HAP-1 (cell line): Measurements from ENCODE around the gene GSTM1.

ENCODE experiments used
- DNase-seq, 2 experiments: peaks; one replicate each; pipeline ENCODE4 v3.0.0-alpha.2; 2016 to 2020; ENCODE audit warnings: low spot score in 2 of 2
- H3K27me3 ChIP-seq: fragments of 250-450 bp; sonication (Bioruptor Pico); 2 replicates; pipeline ENCODE4 v1.5.1; 2020; ENCODE audit warnings: low read depth, mild to moderate bottlenecking, moderate library complexity
- H3K36me3 ChIP-seq: fragments of 250-450 bp; sonication (Bioruptor Pico); replicated peaks from 2 replicates; pipeline ENCODE4 v1.5.1; 2020; ENCODE audit warnings: mild to moderate bottlenecking
- H3K4me1 ChIP-seq: fragments of 250-450 bp; sonication (Bioruptor Pico); 2 replicates; pipeline ENCODE4 v1.5.1; 2020; ENCODE audit warnings: mild to moderate bottlenecking
- H3K4me3 ChIP-seq: fragments of 250-450 bp; sonication (Bioruptor Pico); 2 replicates; pipeline ENCODE4 v1.5.1; 2020; ENCODE audit warnings: mild to moderate bottlenecking, moderate library complexity
- H3K9me3 ChIP-seq: fragments of 250-450 bp; sonication (Bioruptor Pico); 2 replicates; pipeline ENCODE4 v1.5.1; 2020; ENCODE audit warnings: mild to moderate bottlenecking, moderate library complexity
- in situ Hi-C: fragments of 300-500 bp; cut with MboI; formaldehyde crosslinking; loops from 3 replicates; pipeline ENCODE4 v1.14.3; 2020; ENCODE audit warnings: low sequenced_read_pairs, inconsistent platforms, mixed read lengths

The GSTM1 gene

GRCh38 chr1:109687641-109688499 lies at the start of gene GSTM1:
GSTM1 (plus strand) TSS chr1:109687817; CDS start chr1:109687874, 57 bp downstream.
- Histone ChIP-seq H3K27me3 (no peaks in the 10 kb centered on the region), H3K36me3 (no peaks in the 10 kb centered on the region), H3K4me1 (no peaks in the 10 kb centered on the region), H3K4me3 (no peak within 1 kb of the TSS), H3K9me3 (no peaks in the 10 kb centered on the region)
- in situ Hi-C loops: no loop called here
- DNase-seq: no peak

- Histone ChIP-seq H3K4me3 (no peak overlapping the region), H3K36me3 (no peaks in the 10 kb centered on the region), H3K9me3 (no peaks in the 10 kb centered on the region), H3K27me3 (no peaks in the 10 kb centered on the region), H3K4me1 (peaks cover 7% of the 10 kb centered on the region)
- no peak for DNase-seq
- in situ Hi-C loops: no loop called here
These were observed 48.4 kb upstream of the GSTM1 start for GRCh38 chr1:109639063-109639840.

- in situ Hi-C loops: loop anchor here (5.0 kb wide), 1 partner anchor 132 kb away; no protein-coding TSS in a partner anchor
These were observed 47.8 kb upstream of the GSTM1 start for GRCh38 chr1:109639841-109640184.

GRCh38 chr1:109640285-109640865 lies 47.2 kb upstream of the GSTM1 start:
- H3K4me1 ChIP-seq: peaks cover 7% of the 10 kb centered on the region
- in situ Hi-C loops: loop anchor here (5.0 kb wide), 1 partner anchor 132 kb away; no protein-coding TSS in a partner anchor
- peak; percentile 41 to 95 for DNase-seq
- H3K9me3 ChIP-seq: no peaks in the 10 kb centered on the region
- H3K27me3 ChIP-seq: no peaks in the 10 kb centered on the region
- no peak overlapping the region for H3K4me3 ChIP-seq
- no peaks in the 10 kb centered on the region for H3K36me3 ChIP-seq

More at GRCh38 chr1:109639841-109640184, 47.8 kb upstream of the GSTM1 start:
- no peaks in the 10 kb centered on the region for H3K36me3 ChIP-seq
- no peak overlapping the region for H3K4me3 ChIP-seq
- H3K27me3 ChIP-seq: no peaks in the 10 kb centered on the region
- DNase-seq: no peak
- H3K4me1 ChIP-seq: peaks cover 7% of the 10 kb centered on the region
- no peaks in the 10 kb centered on the region for H3K9me3 ChIP-seq

- H3K4me3 ChIP-seq: no peak overlapping the region
- H3K9me3 ChIP-seq: no peaks in the 10 kb centered on the region
- H3K4me1 ChIP-seq: peaks cover 7% of the 10 kb centered on the region
- H3K36me3 ChIP-seq: no peaks in the 10 kb centered on the region
- in situ Hi-C loops: loop anchor here (5.0 kb wide), 1 partner anchor 131 kb away; no protein-coding TSS in a partner anchor
- no peaks in the 10 kb centered on the region for H3K27me3 ChIP-seq
- peak in 1 of 2 experiments; percentile 6 for DNase-seq
These were observed 46.4 kb upstream of the GSTM1 start for GRCh38 chr1:109641078-109641740.

- Histone ChIP-seq H3K9me3 (no peaks in the 10 kb centered on the region), H3K4me3 (no peak overlapping the region), H3K4me1 (peaks cover 7% of the 10 kb centered on the region), H3K27me3 (no peaks in the 10 kb centered on the region), H3K36me3 (no peaks in the 10 kb centered on the region)
- in situ Hi-C loops: loop anchor here (5.0 kb wide), 1 partner anchor 130 kb away; no protein-coding TSS in a partner anchor
- no peak for DNase-seq
These were observed 45.8 kb upstream of the GSTM1 start for GRCh38 chr1:109641861-109642260.

GRCh38 chr1:109642626-109643025 lies 45.0 kb upstream of the GSTM1 start:
- H3K4me3 ChIP-seq: no peak overlapping the region
- DNase-seq: no peak
- in situ Hi-C loops: loop anchor here (5.0 kb wide), 1 partner anchor 130 kb away; no protein-coding TSS in a partner anchor
- H3K9me3 ChIP-seq: no peaks in the 10 kb centered on the region
- H3K27me3 ChIP-seq: no peaks in the 10 kb centered on the region
- H3K4me1 ChIP-seq: peaks cover 7% of the 10 kb centered on the region
- no peaks in the 10 kb centered on the region for H3K36me3 ChIP-seq

- in situ Hi-C loops: loop anchor here (5.0 kb wide), 1 partner anchor 129 kb away; no protein-coding TSS in a partner anchor
- Histone ChIP-seq H3K36me3 (no peaks in the 10 kb centered on the region), H3K4me3 (no peak overlapping the region), H3K27me3 (no peaks in the 10 kb centered on the region), H3K9me3 (no peaks in the 10 kb centered on the region), H3K4me1 (peaks cover 7% of the 10 kb centered on the region)
- DNase-seq: peak; percentile 74 to 94
These were observed 44.0 kb upstream of the GSTM1 start for GRCh38 chr1:109643385-109644230.

- no peak overlapping the region for H3K4me3 ChIP-seq
- H3K36me3 ChIP-seq: no peaks in the 10 kb centered on the region
- DNase-seq: no peak
- in situ Hi-C loops: loop anchor here (5.0 kb wide), 1 partner anchor 128 kb away; no protein-coding TSS in a partner anchor
- no peaks in the 10 kb centered on the region for H3K27me3 ChIP-seq
- no peaks in the 10 kb centered on the region for H3K9me3 ChIP-seq
- H3K4me1 ChIP-seq: peaks cover 12% of the 10 kb centered on the region
These were observed 42.9 kb upstream of the GSTM1 start for GRCh38 chr1:109644670-109645069.

- peak in 1 of 2 experiments; percentile 38 for DNase-seq
- in situ Hi-C loops: no loop called here
- no peak overlapping the region for H3K4me3 ChIP-seq
These were observed 38.1 kb upstream of the GSTM1 start for GRCh38 chr1:109649491-109649914.

GRCh38 chr1:109650609-109651008 lies 37.0 kb upstream of the GSTM1 start:
- Histone ChIP-seq H3K4me3 (no peak overlapping the region), H3K4me1 (peaks cover 7% of the 10 kb centered on the region), H3K36me3 (no peaks in the 10 kb centered on the region), H3K27me3 (no peaks in the 10 kb centered on the region), H3K9me3 (no peaks in the 10 kb centered on the region)
- in situ Hi-C loops: loop anchor here (10.0 kb wide), 1 partner anchor 334 kb away; the partner anchor contains the start of gene AHCYL1
- no peak for DNase-seq

More at GRCh38 chr1:109649491-109649914, 38.1 kb upstream of the GSTM1 start:
- H3K9me3 ChIP-seq: no peaks in the 10 kb centered on the region
- H3K36me3 ChIP-seq: no peaks in the 10 kb centered on the region
- peaks cover 5% of the 10 kb centered on the region; the same call in 1 of the 2 replicates for H3K4me1 ChIP-seq
- no peaks in the 10 kb centered on the region for H3K27me3 ChIP-seq

- Histone ChIP-seq H3K9me3 (no peaks in the 10 kb centered on the region), H3K4me3 (no peak overlapping the region), H3K4me1 (peaks cover 7% of the 10 kb centered on the region), H3K27me3 (no peaks in the 10 kb centered on the region), H3K36me3 (no peaks in the 10 kb centered on the region)
- DNase-seq: no peak
- in situ Hi-C loops: loop anchor here (10.0 kb wide), 1 partner anchor 332 kb away; the partner anchor contains the start of gene AHCYL1
These were observed 35.2 kb upstream of the GSTM1 start for GRCh38 chr1:109652402-109652801.
